ENCODE data around the gene GLG1. TPM values are rescaled to one million over a fixed set of nuclear protein-coding genes. Genes with fewer than 3 reads are reported as not detected.
"Not testable (repeated sequence)": the region's sequence is repeated elsewhere in the genome, so short reads cannot be mapped to it uniquely, and the experiment has no call there.

Gene GLG1
- total RNA-seq, 1 donor from 2014 or later, result 50.2 TPM

GRCh38 chr16:74450967-74451760 lies 155.8 kb downstream of the GLG1 start:
- Mint-ChIP-seq H3K4me1 (ENCODE audit: low read depth) (peaks cover 4% of the 10 kb centered on the region), H3K36me3 (ENCODE audit: low read depth) (peaks cover 56% of the 10 kb centered on the region), H3K4me3 (ENCODE audit: low read depth) (no peak overlapping the region), H3K27me3 (ENCODE audit: low read depth) (no peaks in the 10 kb centered on the region), H3K27ac (no peak overlapping the region), H3K9me3 (no peaks in the 10 kb centered on the region)
- DNase-seq (ENCODE audit: low spot score), result no peak
- intact Hi-C loops (cut with micrococcal nuclease), result no loop called here

- no peak for DNase-seq (ENCODE audit: low spot score)
- no peaks in the 10 kb centered on the region for H3K27me3 Mint-ChIP-seq (ENCODE audit: low read depth)
- H3K4me1 Mint-ChIP-seq (ENCODE audit: low read depth), result peaks cover 4% of the 10 kb centered on the region
- no peak overlapping the region for H3K4me3 Mint-ChIP-seq (ENCODE audit: low read depth)
- intact Hi-C loops (cut with micrococcal nuclease), result no loop called here
- H3K27ac Mint-ChIP-seq, result no peak overlapping the region
- no peaks in the 10 kb centered on the region for H3K9me3 Mint-ChIP-seq
- H3K36me3 Mint-ChIP-seq (ENCODE audit: low read depth), result peaks cover 48% of the 10 kb centered on the region
Measured at GRCh38 chr16:74450236-74450635, 156.7 kb downstream of the GLG1 start.

GRCh38 chr16:74449470-74449869 lies 157.4 kb downstream of the GLG1 start:
- no peak overlapping the region for H3K4me3 Mint-ChIP-seq (ENCODE audit: low read depth)
- no peak for DNase-seq (ENCODE audit: low spot score)
- peaks cover 4% of the 10 kb centered on the region for H3K4me1 Mint-ChIP-seq (ENCODE audit: low read depth)
- no peaks in the 10 kb centered on the region for H3K27me3 Mint-ChIP-seq (ENCODE audit: low read depth)
- H3K27ac Mint-ChIP-seq, result no peak overlapping the region
- intact Hi-C loops (cut with micrococcal nuclease), result no loop called here
- H3K36me3 Mint-ChIP-seq (ENCODE audit: low read depth), result peaks cover 44% of the 10 kb centered on the region
- no peaks in the 10 kb centered on the region for H3K9me3 Mint-ChIP-seq

- peaks cover 4% of the 10 kb centered on the region for H3K4me1 Mint-ChIP-seq (ENCODE audit: low read depth)
- H3K36me3 Mint-ChIP-seq (ENCODE audit: low read depth), result peaks cover 44% of the 10 kb centered on the region
- intact Hi-C loops (cut with micrococcal nuclease), result no loop called here
- no peaks in the 10 kb centered on the region for H3K9me3 Mint-ChIP-seq
- no peak overlapping the region for H3K27ac Mint-ChIP-seq
- H3K4me3 Mint-ChIP-seq (ENCODE audit: low read depth), result no peak overlapping the region
- no peak for DNase-seq (ENCODE audit: low spot score)
- H3K27me3 Mint-ChIP-seq (ENCODE audit: low read depth), result no peaks in the 10 kb centered on the region
Measured at GRCh38 chr16:74448990-74449389, 157.9 kb downstream of the GLG1 start.

- Mint-ChIP-seq H3K27me3 (ENCODE audit: low read depth) (no peaks in the 10 kb centered on the region), H3K4me3 (ENCODE audit: low read depth) (no peak overlapping the region), H3K9me3 (no peaks in the 10 kb centered on the region), H3K36me3 (ENCODE audit: low read depth) (peaks cover 37% of the 10 kb centered on the region), H3K4me1 (ENCODE audit: low read depth) (peaks cover 7% of the 10 kb centered on the region), H3K27ac (no peak overlapping the region)
- DNase-seq (ENCODE audit: low spot score), result no peak
- intact Hi-C loops (cut with micrococcal nuclease), result no loop called here
Measured at GRCh38 chr16:74447578-74447977, 159.3 kb downstream of the GLG1 start.

- Mint-ChIP-seq H3K27me3 (ENCODE audit: low read depth) (no peaks in the 10 kb centered on the region), H3K9me3 (no peaks in the 10 kb centered on the region), H3K4me3 (ENCODE audit: low read depth) (no peak overlapping the region), H3K4me1 (ENCODE audit: low read depth) (peaks cover 7% of the 10 kb centered on the region), H3K27ac (no peak overlapping the region), H3K36me3 (ENCODE audit: low read depth) (peaks cover 31% of the 10 kb centered on the region)
- DNase-seq (ENCODE audit: low spot score), result no peak
- intact Hi-C loops (cut with micrococcal nuclease), result no loop called here
Measured at GRCh38 chr16:74446866-74447265, 160.0 kb downstream of the GLG1 start.

GRCh38 chr16:74443624-74444346 lies 163.1 kb downstream of the GLG1 start:
- H3K27ac Mint-ChIP-seq; H3K9me3 Mint-ChIP-seq; H3K27me3 Mint-ChIP-seq (ENCODE audit: low read depth); H3K4me3 Mint-ChIP-seq (ENCODE audit: low read depth); DNase-seq (ENCODE audit: low spot score); intact Hi-C loops (cut with micrococcal nuclease): not testable (repeated sequence)
- H3K36me3 Mint-ChIP-seq (ENCODE audit: low read depth), result peaks cover 22% of the 10 kb centered on the region
- peaks cover 13% of the 10 kb centered on the region for H3K4me1 Mint-ChIP-seq (ENCODE audit: low read depth)

- no peak overlapping the region for H3K27ac Mint-ChIP-seq
- no peak for DNase-seq (ENCODE audit: low spot score)
- H3K36me3 Mint-ChIP-seq (ENCODE audit: low read depth), result peaks cover 13% of the 10 kb centered on the region
- H3K9me3 Mint-ChIP-seq, result peaks cover 4% of the 10 kb centered on the region
- H3K27me3 Mint-ChIP-seq (ENCODE audit: low read depth), result peaks cover 12% of the 10 kb centered on the region
- no peak overlapping the region for H3K4me3 Mint-ChIP-seq (ENCODE audit: low read depth)
- intact Hi-C loops (cut with micrococcal nuclease), result loop anchor here (2.0 to 5.0 kb wide), 3 partner anchors 27 to 168 kb away; partner anchors contain the start of gene GLG1
- H3K4me1 Mint-ChIP-seq (ENCODE audit: low read depth), result peaks cover 20% of the 10 kb centered on the region
Measured at GRCh38 chr16:74439685-74440084, 167.2 kb downstream of the GLG1 start.

- H3K9me3 Mint-ChIP-seq, result peaks cover 4% of the 10 kb centered on the region
- H3K4me3 Mint-ChIP-seq (ENCODE audit: low read depth), result peak overlapping the region; percentile 13
- DNase-seq (ENCODE audit: low spot score), result peak; percentile 18
- H3K27ac Mint-ChIP-seq, result no peak overlapping the region
- intact Hi-C loops (cut with micrococcal nuclease), result loop anchor here (2.0 to 5.0 kb wide), 3 partner anchors 28 to 169 kb away; partner anchors contain the start of gene GLG1
- peaks cover 13% of the 10 kb centered on the region for H3K36me3 Mint-ChIP-seq (ENCODE audit: low read depth)
- H3K4me1 Mint-ChIP-seq (ENCODE audit: low read depth), result peaks cover 20% of the 10 kb centered on the region
- peaks cover 16% of the 10 kb centered on the region for H3K27me3 Mint-ChIP-seq (ENCODE audit: low read depth)
Measured at GRCh38 chr16:74438492-74438979, 168.4 kb downstream of the GLG1 start.

GRCh38 chr16:74431516-74431915 lies 175.4 kb downstream of the GLG1 start:
- no peak overlapping the region for H3K4me3 Mint-ChIP-seq (ENCODE audit: low read depth)
- no peaks in the 10 kb centered on the region for H3K36me3 Mint-ChIP-seq (ENCODE audit: low read depth)
- no peak overlapping the region for H3K27ac Mint-ChIP-seq
- intact Hi-C loops (cut with micrococcal nuclease), result no loop called here
- peaks cover 4% of the 10 kb centered on the region for H3K9me3 Mint-ChIP-seq
- H3K27me3 Mint-ChIP-seq (ENCODE audit: low read depth), result peaks cover 18% of the 10 kb centered on the region
- H3K4me1 Mint-ChIP-seq (ENCODE audit: low read depth), result no peaks in the 10 kb centered on the region
- DNase-seq (ENCODE audit: low spot score), result no peak

- H3K9me3 Mint-ChIP-seq; H3K36me3 Mint-ChIP-seq (ENCODE audit: low read depth); H3K27ac Mint-ChIP-seq; H3K4me1 Mint-ChIP-seq (ENCODE audit: low read depth); intact Hi-C loops (cut with micrococcal nuclease); H3K4me3 Mint-ChIP-seq (ENCODE audit: low read depth): not testable (repeated sequence)
- DNase-seq (ENCODE audit: low spot score), result peak; percentile 32
- H3K27me3 Mint-ChIP-seq (ENCODE audit: low read depth), result peaks cover 11% of the 10 kb centered on the region
Measured at GRCh38 chr16:74430036-74430712, 176.7 kb downstream of the GLG1 start.

GRCh38 chr16:74428493-74428892 lies 178.4 kb downstream of the GLG1 start:
- intact Hi-C loops (cut with micrococcal nuclease); H3K27me3 Mint-ChIP-seq (ENCODE audit: low read depth); H3K9me3 Mint-ChIP-seq: not testable (repeated sequence)

More at GRCh38 chr16:74428493-74428892, 178.4 kb downstream of the GLG1 start:
- not testable (repeated sequence) for DNase-seq (ENCODE audit: low spot score); H3K4me3 Mint-ChIP-seq (ENCODE audit: low read depth); H3K27ac Mint-ChIP-seq; H3K4me1 Mint-ChIP-seq (ENCODE audit: low read depth); H3K36me3 Mint-ChIP-seq (ENCODE audit: low read depth)

Measured in activated T-helper 2 cell treated with anti-CD3 and anti-CD28 coated beads, Interferon-gamma antibody, Interleukin-2, Interleukin-4, amounts not matched to agents 10 μg/mL and 5 μg/mL and 100 μg/mL, durations not matched to agents 14 hours and 24 hours and 36 hours (primary cell).